Spinal cord (tissue), 10 donors: Measurements from ENCODE around the gene GPATCH3. TPM values are rescaled to one million over a fixed set of nuclear protein-coding genes. Genes with fewer than 3 reads are reported as not detected.
"Not testable (repeated sequence)": the region's sequence is repeated elsewhere in the genome, so short reads cannot be mapped to it uniquely, and the experiment has no call there.

ENCODE experiments used
- DNase-seq, 6 donors: peaks; one replicate each; pipeline versions ENCODE4 v3.0.0 to v3.0.0-alpha.2; 2013 to 2015; ENCODE audit warnings: low spot score in 6 of 6, low read depth in 4 of 6
- H3K27ac ChIP-seq: one replicate; pipeline ENCODE4 v1.5.1; 2013; ENCODE audit warnings: low read depth, low read length, control low read depth
- H3K27me3 ChIP-seq: one replicate; pipeline ENCODE4 v1.6.1; 2013; ENCODE audit warnings: low read length; ENCODE audit not compliant: control insufficient read depth, insufficient read depth
- H3K36me3 ChIP-seq: one replicate; pipeline ENCODE4 v1.6.1; 2013; ENCODE audit warnings: low read length; ENCODE audit not compliant: control insufficient read depth, insufficient read depth
- H3K4me1 ChIP-seq: one replicate; pipeline ENCODE4 v1.6.1; 2013; ENCODE audit warnings: low read length; ENCODE audit not compliant: control insufficient read depth, insufficient read depth
- H3K4me3 ChIP-seq: one replicate; pipeline ENCODE4 v1.5.1; 2013; ENCODE audit warnings: low read depth, low read length, control low read depth
- H3K9me3 ChIP-seq: one replicate; pipeline ENCODE4 v1.6.1; 2013; ENCODE audit warnings: low read length; ENCODE audit not compliant: control insufficient read depth, insufficient read depth
- WGBS: methylation state at CpG from one replicate; pipeline ENCODE4 v1.1.5; 2013; ENCODE audit warnings: missing lambda C conversion rate; ENCODE audit not compliant: insufficient coverage; 5-methylcytosine and 5-hydroxymethylcytosine counted together
- polyA plus RNA-seq, 2 donors: library from polyadenylated mRNA; unstranded; fragments of 120-200 nt; gene quantifications; one replicate each; pipeline ENCODE4 v1.2.1, GENCODE V29; 2013; ENCODE audit not compliant: insufficient read length in 2 of 2
- total RNA-seq, 2 donors: library from RNA; depleted of rRNA in 1 of 2; stranded (reverse); fragments of 120-200 nt in 1 of 2; fragments of >200 nt in 1 of 2; gene quantifications; one replicate each; pipeline versions ENCODE4 v1.2.3 to v1.2.4, GENCODE V29; 2013 to 2014
- donor health status: healthy.

GPATCH3 gene
- total and polyA plus RNA-seq, 4 donors = 8.4 to 14.8 (median 12.4) TPM

DNA sequence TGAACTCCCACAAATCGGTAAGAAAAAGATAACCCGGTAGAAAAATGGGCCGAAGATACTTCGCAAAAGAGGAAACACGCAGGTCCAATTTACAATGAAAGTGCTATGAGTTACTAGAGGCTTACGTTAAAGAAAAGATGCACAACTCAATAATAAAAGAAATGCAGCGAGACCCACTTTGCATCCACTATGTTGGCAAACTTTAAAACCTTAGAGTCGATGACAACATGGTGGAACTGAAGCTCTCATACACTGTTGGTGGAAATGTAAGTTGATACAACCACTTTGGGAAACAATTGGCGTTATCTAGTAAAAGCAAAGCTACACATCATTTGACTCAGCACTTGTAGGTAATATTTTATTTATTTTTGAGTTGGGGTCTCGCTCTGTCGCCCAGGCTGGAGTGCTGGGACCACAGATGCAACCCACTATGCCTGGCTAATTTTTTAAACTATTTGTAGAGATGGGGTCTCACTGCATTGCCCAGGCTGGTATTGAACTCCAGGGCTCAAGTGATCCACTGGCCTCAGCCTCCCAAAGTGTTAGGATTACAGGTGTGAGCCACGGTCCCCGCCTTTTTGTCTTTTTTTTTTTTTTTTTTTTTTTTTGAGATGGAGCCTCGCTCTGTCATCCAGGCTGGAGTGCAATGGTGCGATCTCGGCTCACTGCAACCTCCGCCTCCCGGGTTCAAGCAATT lies 696 bp upstream of the GPATCH3 start:
- Histone ChIP-seq H3K4me1 (peaks cover 3% of the 10 kb centered on the region), H3K9me3 (no peaks in the 10 kb centered on the region), H3K4me3 (peak overlapping the region; percentile 82), H3K36me3 (peaks cover 21% of the 10 kb centered on the region), H3K27ac (peak overlapping the region; percentile 57), H3K27me3 (no peaks in the 10 kb centered on the region)
- 100% methylated on average over 2 of the region's 18 CpGs for WGBS
- peak in 1 of 6 donors; percentile 6 for DNase-seq

DNA sequence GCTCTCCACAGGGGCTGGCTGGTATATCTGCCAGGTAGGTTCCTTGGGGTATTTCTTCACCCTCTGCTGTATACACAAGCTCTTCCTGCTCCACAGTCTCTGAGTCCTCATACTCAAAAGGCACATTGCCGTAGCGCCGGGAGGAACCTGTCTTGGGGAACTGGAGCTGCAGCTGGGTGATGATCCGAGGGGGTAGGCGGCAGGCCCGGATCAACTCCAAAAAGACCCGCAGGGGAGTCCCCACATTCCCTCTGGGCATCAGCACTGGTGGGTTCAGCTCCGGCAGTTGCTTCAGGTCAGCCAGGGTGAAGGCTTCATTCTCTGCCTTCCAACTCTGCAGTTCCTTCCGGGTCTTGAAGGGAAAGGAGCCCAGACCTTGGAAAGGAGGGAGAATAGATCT lies 2.9 kb downstream of the GPATCH3 start:
- Histone ChIP-seq H3K4me3 (no peak overlapping the region), H3K4me1 (peaks cover 3% of the 10 kb centered on the region), H3K27ac (no peak overlapping the region), H3K27me3 (no peaks in the 10 kb centered on the region), H3K9me3 (no peaks in the 10 kb centered on the region), H3K36me3 (peaks cover 52% of the 10 kb centered on the region)
- 97% methylated on average over 9 of the region's 9 CpGs for WGBS
- DNase-seq = no peak

DNA sequence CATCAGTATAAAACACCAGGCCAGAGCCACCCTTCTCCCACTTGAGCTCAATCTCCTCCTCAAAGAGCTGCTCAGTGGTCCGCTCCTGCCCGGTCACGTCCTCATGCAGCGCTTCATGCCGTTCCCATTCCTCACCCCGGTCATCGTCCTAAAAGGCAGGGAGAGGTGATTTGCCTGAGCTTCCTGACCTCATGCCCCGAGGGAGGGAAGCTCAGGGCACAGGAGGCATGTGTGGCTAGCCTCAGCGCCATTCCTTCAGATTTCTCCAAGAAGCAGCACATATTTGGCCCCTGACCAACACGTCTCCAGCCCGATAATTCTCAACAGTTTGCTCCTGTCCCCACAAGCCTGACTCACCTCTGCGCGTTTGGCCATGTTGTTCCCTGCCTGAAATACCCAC lies 6.0 kb downstream of the GPATCH3 start:
- Histone ChIP-seq H3K27ac (no peak overlapping the region), H3K9me3 (no peaks in the 10 kb centered on the region), H3K4me1 (peaks cover 16% of the 10 kb centered on the region), H3K36me3 (peaks cover 67% of the 10 kb centered on the region), H3K27me3 (no peaks in the 10 kb centered on the region), H3K4me3 (no peak overlapping the region)
- 98% methylated on average over 13 of the region's 13 CpGs for WGBS
- no peak for DNase-seq

DNA sequence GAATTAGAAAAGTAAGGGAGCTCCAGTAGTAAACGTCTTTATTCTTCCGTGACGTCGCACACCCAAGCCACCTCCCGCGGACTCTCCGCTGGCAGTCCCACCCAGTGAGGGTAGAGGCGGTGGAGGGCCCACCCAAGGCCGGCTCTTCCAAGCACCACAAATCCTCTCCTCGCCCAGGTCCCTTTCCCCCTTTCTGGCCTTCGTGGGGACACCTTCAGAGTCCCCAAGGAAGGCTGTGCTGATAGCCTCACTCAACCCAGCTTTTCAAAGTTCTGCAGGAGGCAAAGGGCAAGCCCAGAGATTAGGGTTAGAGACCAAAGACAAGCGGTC lies 9.8 kb downstream of the GPATCH3 start:
- Histone ChIP-seq H3K9me3 (no peaks in the 10 kb centered on the region), H3K4me1 (peaks cover 19% of the 10 kb centered on the region), H3K4me3 (peak overlapping the region; percentile 81), H3K27ac (peak overlapping the region; percentile 84), H3K27me3 (no peaks in the 10 kb centered on the region), H3K36me3 (peaks cover 73% of the 10 kb centered on the region)
- no peak for DNase-seq
- 19% methylated on average over 7 of the region's 12 CpGs for WGBS

DNA sequence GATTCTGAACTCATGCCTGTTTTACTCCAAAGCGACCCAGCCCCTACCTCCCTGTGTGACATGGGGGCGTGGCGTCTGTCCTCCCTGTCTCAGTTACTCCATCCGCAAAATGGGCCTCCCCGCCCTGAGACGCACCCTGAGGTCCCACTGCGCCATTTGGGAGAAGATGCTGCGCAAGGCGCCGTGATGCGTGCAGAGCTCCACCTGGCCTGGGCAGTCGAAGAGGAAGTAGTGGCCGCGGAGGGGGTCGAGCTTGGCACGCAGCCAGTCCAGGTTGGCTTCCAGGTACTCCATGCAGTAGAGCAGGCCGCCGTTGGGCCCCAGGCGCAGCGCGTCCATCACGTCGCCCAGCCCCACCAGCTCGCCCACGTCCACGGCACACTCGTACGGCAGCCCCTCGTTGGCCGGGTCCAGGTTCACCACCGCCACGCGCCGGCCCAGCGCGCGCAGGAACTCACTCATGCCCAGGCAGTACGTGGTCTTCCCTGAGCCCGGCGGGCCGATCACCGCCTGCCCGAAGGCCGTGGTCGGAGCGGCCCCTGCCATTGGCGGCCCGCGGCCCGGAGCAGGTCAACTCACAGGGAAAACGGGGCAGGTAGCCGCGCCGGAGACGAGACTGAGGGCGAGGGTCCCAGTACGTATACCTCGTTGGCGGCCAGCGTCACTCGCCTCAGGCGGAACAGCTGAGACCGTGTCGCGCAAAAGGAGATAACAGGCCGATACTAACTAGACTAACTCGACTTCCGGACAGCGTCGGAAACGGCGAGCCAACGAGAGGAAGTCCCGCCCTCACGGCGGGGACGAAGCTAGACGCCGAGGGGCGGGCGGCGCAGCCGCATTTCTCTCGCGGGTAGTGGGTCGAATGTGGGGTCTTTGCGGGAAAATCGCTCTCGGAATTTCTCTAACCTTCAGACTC lies 10.5 kb downstream of the GPATCH3 start, which contains the start of gene GPN2:
Gene GPN2 (minus strand): TSS at position 733 of the 916 bp plus-strand sequence. CDS start 187 bp downstream, at position 546.
- Histone ChIP-seq H3K4me3 (peak within 1 kb of the TSS; percentile 81), H3K36me3 (peaks cover 73% of the 10 kb centered on the region), H3K4me1 (peaks cover 19% of the 10 kb centered on the region), H3K27ac (peak within 1 kb of the TSS; percentile 84), H3K27me3 (no peaks in the 10 kb centered on the region), H3K9me3 (no peaks in the 10 kb centered on the region)
- peak; percentile 67 to 94 (median 78) for DNase-seq
- 2% methylated on average over 82 of the region's 89 CpGs for WGBS

DNA sequence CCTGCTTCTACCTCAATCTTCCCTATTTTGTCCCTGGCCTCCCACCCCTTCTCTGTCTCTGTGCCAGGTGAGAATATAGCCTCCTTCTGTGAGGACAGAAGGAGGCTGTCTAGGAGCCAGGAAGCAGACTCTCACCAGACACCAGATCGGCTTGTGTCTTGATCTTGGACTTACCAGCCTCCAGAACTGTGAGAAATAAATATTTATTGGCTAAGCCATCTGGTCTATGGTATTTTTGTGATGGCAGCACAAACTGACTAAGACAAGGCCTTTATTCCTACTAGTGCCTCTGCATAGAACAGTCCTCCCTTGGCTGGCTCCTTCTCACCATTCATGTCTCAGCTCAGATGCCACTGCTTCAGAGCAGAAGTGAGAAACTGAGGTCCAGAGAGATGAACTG lies 12.0 kb downstream of the GPATCH3 start:
- Histone ChIP-seq H3K4me3 (no peak overlapping the region), H3K36me3 (peaks cover 73% of the 10 kb centered on the region), H3K9me3 (no peaks in the 10 kb centered on the region), H3K27ac (no peak overlapping the region), H3K4me1 (peaks cover 19% of the 10 kb centered on the region), H3K27me3 (no peaks in the 10 kb centered on the region)
- WGBS = no CpG with 5 or more reads among the region's 1 CpG
- peak in 1 of 6 donors; percentile 58 for DNase-seq

DNA sequence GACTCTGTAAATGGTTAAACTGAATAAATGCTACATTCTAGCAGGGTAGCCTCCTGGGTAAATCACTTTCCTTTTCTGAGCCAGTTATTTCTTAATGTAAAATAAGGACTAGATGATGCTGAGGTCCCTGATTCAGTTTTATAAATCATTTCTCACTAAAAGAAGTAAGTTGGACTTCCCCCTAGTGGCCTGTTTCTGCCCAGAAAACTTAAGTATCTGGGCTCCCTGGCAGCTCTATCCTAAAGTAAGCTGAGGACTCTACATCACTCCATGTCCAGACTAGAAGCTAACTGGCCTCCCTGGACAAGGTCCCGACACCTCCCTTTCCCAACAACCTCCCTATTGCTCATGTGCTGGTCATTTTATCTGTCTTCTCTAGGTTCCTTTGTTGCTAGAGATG lies 13.1 kb downstream of the GPATCH3 start:
- Histone ChIP-seq H3K4me1 (peaks cover 19% of the 10 kb centered on the region), H3K27me3 (no peaks in the 10 kb centered on the region), H3K9me3 (no peaks in the 10 kb centered on the region), H3K27ac (no peak overlapping the region), H3K4me3 (no peak overlapping the region), H3K36me3 (peaks cover 74% of the 10 kb centered on the region)
- no CpG with 5 or more reads among the region's 1 CpG for WGBS
- DNase-seq = peak in 2 of 6 donors; percentile 9 to 25

DNA sequence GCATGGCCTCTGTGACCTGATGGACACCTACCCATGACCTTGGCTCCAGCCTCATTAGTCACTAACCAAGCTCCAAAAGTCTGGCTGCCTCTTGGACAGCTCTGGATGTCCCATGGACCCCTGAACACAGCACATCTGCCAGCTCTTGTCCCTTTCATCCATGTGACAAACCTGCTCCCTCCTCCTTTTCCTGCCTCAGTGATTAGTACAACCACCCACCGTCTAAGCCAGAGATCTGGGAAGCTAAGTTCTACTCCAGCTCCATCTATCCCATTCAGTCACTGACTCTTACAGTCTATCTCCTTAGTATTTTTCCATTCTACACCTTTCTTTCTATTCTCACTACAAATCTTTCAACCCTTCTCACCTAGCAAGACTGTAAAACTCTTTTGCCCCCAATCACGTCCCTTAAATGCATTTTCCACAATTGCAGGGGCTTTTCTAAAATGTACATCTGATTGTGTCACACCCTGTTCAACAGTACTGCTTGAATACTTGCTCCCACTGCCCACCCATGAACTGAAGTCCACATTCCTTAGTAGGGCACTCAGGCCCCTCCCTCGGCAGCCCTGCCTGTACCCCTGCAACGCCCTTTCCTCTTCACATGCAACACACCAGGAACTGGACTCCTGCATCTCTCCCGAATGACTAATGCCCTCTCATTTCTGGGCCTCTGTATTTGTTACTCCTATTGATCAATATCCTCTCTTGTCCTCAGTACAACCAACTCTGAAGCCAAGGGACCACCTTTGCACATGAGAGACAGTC lies 17.4 kb downstream of the GPATCH3 start:
- Histone ChIP-seq H3K36me3 (peaks cover 86% of the 10 kb centered on the region), H3K4me3 (no peak overlapping the region), H3K4me1 (no peaks in the 10 kb centered on the region), H3K9me3 (no peaks in the 10 kb centered on the region), H3K27ac (no peak overlapping the region), H3K27me3 (no peaks in the 10 kb centered on the region)
- WGBS = 89% methylated on average over 5 of the region's 5 CpGs
- no peak for DNase-seq

DNA sequence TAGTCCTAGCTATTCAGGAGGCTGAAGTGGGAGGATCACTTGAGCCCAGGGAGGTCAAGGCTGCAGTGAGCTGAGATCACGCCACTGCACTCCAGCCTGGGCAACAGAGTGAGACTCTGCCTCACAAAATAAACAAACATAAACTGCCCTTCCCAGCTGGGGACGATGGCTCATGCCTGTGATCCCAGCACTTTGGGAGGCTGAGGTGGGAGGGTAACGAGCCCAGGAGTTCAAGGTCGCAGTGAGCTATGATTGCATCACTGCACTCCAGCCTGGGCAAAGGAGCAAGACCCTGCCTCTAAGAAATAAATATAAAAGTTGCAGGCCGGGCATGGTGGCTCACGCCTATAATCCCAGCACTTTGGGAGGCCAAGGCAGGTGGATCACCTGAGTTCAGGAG lies 18.7 kb downstream of the GPATCH3 start:
- H3K36me3 ChIP-seq = peaks cover 82% of the 10 kb centered on the region
- H3K4me3 ChIP-seq, H3K9me3 ChIP-seq, H3K4me1 ChIP-seq, DNase-seq, H3K27me3 ChIP-seq, H3K27ac ChIP-seq: not testable (repeated sequence)
- 100% methylated on average over 4 of the region's 6 CpGs for WGBS
